HepG2 (cell line): Measurements from ENCODE around the gene PHACTR1. TPM values are rescaled to one million over a fixed set of nuclear protein-coding genes. Genes with fewer than 3 reads are reported as not detected.

Experiments used
- ATAC-seq: fragments of 200-7000 bp; cut with Tn5 transposase; 3 replicates; pipeline ENCODE4 v1.9.1; 2020; ENCODE audit warnings: mild to moderate bottlenecking, moderate library complexity
- BruUV-seq: library from RNA; stranded (reverse); fragments of 400-500 nt; replicated peaks from 2 replicates; lab custom pipeline; 2021; lab: Mats Ljungman, UMichigan
- CTCF ChIA-PET: fragments of 300-600 bp; formaldehyde crosslinking; extraction: SDS; loops from one replicate; lab custom pipeline; 2021; ENCODE audit warnings: low total read pairs, inconsistent platforms, low intra/inter-chr PET ratio; lab: Yijun Ruan, JAX
- POLR2A ChIA-PET: fragments of 350-600 bp; sonication (Branson Sonifier 250); formaldehyde crosslinking; loops from one replicate; lab custom pipeline; 2020; ENCODE audit warnings: antibody characterized with exemption, inconsistent platforms; lab: Yijun Ruan, JAX
- DNase-seq: peaks from one replicate; pipeline ENCODE4 v3.0.0-alpha.2; 2015; ENCODE audit warnings: low spot score
- FAIRE-seq: peaks from 3 replicates; lab custom pipeline; 2011; peaks lifted over from hg19 to GRCh38; lab: Jason Lieb, UNC
- H2AFZ ChIP-seq: one replicate; pipeline ENCODE4 v1.6.1; 2011; ENCODE audit warnings: low read length, inconsistent platforms
- H3K27ac ChIP-seq: fragments of 300-600 bp; 3 replicates; pipeline ENCODE4 v1.8.0; 2011; ENCODE audit warnings: mixed run types, mild to moderate bottlenecking, mixed read lengths, low read length, inconsistent platforms; ENCODE audit not compliant: insufficient read depth; ENCODE audit errors: extremely low read length
- H3K27me3 ChIP-seq, 2 experiments: fragments of 200-600 bp in 1 of 2; 2 replicates in 1 of 2; 3 replicates in 1 of 2; pipeline versions ENCODE4 v1.6.0 to v1.8.0; 2011; ENCODE audit warnings: low read length in 2 of 2, mild to moderate bottlenecking in 2 of 2, moderate library complexity in 2 of 2, inconsistent platforms in 1 of 2; ENCODE audit not compliant: insufficient read depth in 2 of 2, control insufficient read depth in 1 of 2
- H3K36me3 ChIP-seq, 2 experiments: fragments of 200-600 bp in 1 of 2; replicated peaks in 1 of 2; 2 replicates in 1 of 2; 3 replicates in 1 of 2; pipeline versions ENCODE4 v1.5.1 to v1.8.0; 2011; ENCODE audit warnings: low read length in 2 of 2, inconsistent platforms in 1 of 2; ENCODE audit not compliant: insufficient read depth in 2 of 2, control insufficient read depth in 1 of 2
- H3K4me1 ChIP-seq: 2 replicates; pipeline ENCODE4 v1.5.1; 2012; ENCODE audit warnings: low read length, inconsistent platforms; ENCODE audit not compliant: insufficient read depth
- H3K4me2 ChIP-seq: 2 replicates; pipeline ENCODE4 v1.6.0; 2011; ENCODE audit warnings: low read depth, low read length, inconsistent platforms
- H3K4me3 ChIP-seq, 3 experiments: fragments of 200-600 bp in 1 of 3; sonication (generic), shearing (Covaris generic) in 1 of 3; replicated peaks in 1 of 3; 2 replicates each; pipeline ENCODE4 v1.5.1; 2011 to 2016; ENCODE audit warnings: low read length in 3 of 3, inconsistent platforms in 2 of 3, low read depth in 2 of 3, mild to moderate bottlenecking in 2 of 3, control low read depth in 1 of 3, mixed read lengths in 1 of 3; ENCODE audit not compliant: insufficient read depth in 1 of 3
- H3K79me2 ChIP-seq: one replicate; pipeline ENCODE4 v1.6.1; 2011; ENCODE audit warnings: low read length, inconsistent platforms; ENCODE audit not compliant: insufficient read depth
- H3K9ac ChIP-seq: 2 replicates; pipeline ENCODE4 v1.6.0; 2011; ENCODE audit warnings: mild to moderate bottlenecking, low read depth, low read length, inconsistent platforms; ENCODE audit not compliant: insufficient read depth
- H3K9me3 ChIP-seq: 2 replicates; pipeline ENCODE4 v1.5.1; 2012; ENCODE audit warnings: mild to moderate bottlenecking, low read length
- H4K20me1 ChIP-seq: 2 replicates; pipeline ENCODE4 v1.6.0; 2011; ENCODE audit warnings: inconsistent platforms, mild to moderate bottlenecking, low read length, moderate library complexity; ENCODE audit not compliant: insufficient read depth
- EP300 ChIP-seq, 3 experiments: sonication (generic) in 1 of 3; formaldehyde crosslinking in 1 of 3; IDR thresholded peaks; 2 replicates each; pipeline versions ENCODE4 v1.5.1 to v1.6.1; 2011 to 2020; ENCODE audit warnings: low read depth in 2 of 3, low read length in 2 of 3, borderline replicate concordance in 1 of 3, improper control_type of control experiment in 1 of 3, mild to moderate bottlenecking in 1 of 3, missing genetic modification reagents in 1 of 3, moderate library complexity in 1 of 3
- IRF2 ChIP-seq: IDR thresholded peaks from 2 replicates; pipeline ENCODE4 v1.6.1; 2018; ENCODE audit warnings: missing genetic modification reagents, missing compliant biosample characterization
- MYNN ChIP-seq: sonication (generic); formaldehyde crosslinking; IDR thresholded peaks from 2 replicates; pipeline ENCODE4 v1.4.0; 2020; ENCODE audit warnings: mild to moderate bottlenecking, low read depth, missing genetic modification reagents
- POGZ ChIP-seq: sonication (generic); formaldehyde crosslinking; IDR thresholded peaks from 2 replicates; pipeline ENCODE4 v1.4.0; 2020; ENCODE audit warnings: mild to moderate bottlenecking, missing genetic modification reagents
- SIX4 ChIP-seq: sonication (generic); formaldehyde crosslinking; IDR thresholded peaks from 2 replicates; pipeline ENCODE4 v1.4.0; 2020; ENCODE audit warnings: missing genetic modification reagents
- TARDBP ChIP-seq: sonication (generic); formaldehyde crosslinking; IDR thresholded peaks from 2 replicates; pipeline ENCODE4 v1.8.0; 2022; ENCODE audit warnings: mild to moderate bottlenecking, missing genetic modification reagents
- ZFAT ChIP-seq: sonication (generic); formaldehyde crosslinking; conservative IDR thresholded peaks from 2 replicates; pipeline ENCODE4 v1.8.1; 2023; ENCODE audit warnings: missing genetic modification reagents, inconsistent platforms
- ZFP36 ChIP-seq: fragments of 150-350 bp; IDR thresholded peaks from 2 replicates; pipeline ENCODE4 v1.6.1; 2018; ENCODE audit warnings: borderline replicate concordance, low read length, low read depth; ENCODE audit not compliant: partially characterized antibody
- ZFP36L1 ChIP-seq: sonication (generic); formaldehyde crosslinking; IDR thresholded peaks from 2 replicates; pipeline ENCODE4 v1.8.0; 2022; ENCODE audit warnings: mild to moderate bottlenecking, missing genetic modification reagents, moderate library complexity
- ZKSCAN1 ChIP-seq: fragments of 150-350 bp; IDR thresholded peaks from 2 replicates; pipeline ENCODE4 v1.6.1; 2014; ENCODE audit warnings: low read length
- ZNF703 ChIP-seq: sonication (generic); formaldehyde crosslinking; IDR thresholded peaks from 2 replicates; pipeline ENCODE4 v1.5.1; 2020; ENCODE audit warnings: missing genetic modification reagents, mild to moderate bottlenecking, moderate library complexity, borderline replicate concordance
- WGBS: methylation state at CpG from one replicate; pipeline ENCODE4 v1.1.6; 2017; ENCODE audit warnings: low lambda C conversion rate; 5-methylcytosine and 5-hydroxymethylcytosine counted together
- in situ Hi-C: cut with HindIII; loops from 2 replicates; pipeline ENCODE4 v1.10.0; 2017; ENCODE audit warnings: low pct_unique_long_range_greater_than_20kb; ENCODE audit not compliant: extremely low pct_ligation_motif_present
- intact Hi-C: fragments of 100-400 bp; cut with micrococcal nuclease; formaldehyde crosslinking; loops from one replicate; pipeline ENCODE4 v1.10.0; 2022; ENCODE audit not compliant: unreplicated experiment
- polyA plus RNA-seq, 8 experiments: library from polyadenylated mRNA; depleted of rRNA in 3 of 8; stranded (reverse) in 7 of 8; unstranded in 1 of 8; fragments of >200 nt; fragmentation: Illumina TruSeq in 4 of 8; extraction: Trizol in 4 of 8; gene quantifications; 2 replicates each; pipeline versions ENCODE4 v1.2.1 to v1.2.3, GENCODE V29; 2011 to 2016; ENCODE audit warnings: low read depth in 4 of 8, missing spikeins in 1 of 8, mixed read lengths in 1 of 8; ENCODE audit not compliant: insufficient read depth in 1 of 8
- total RNA-seq, 5 experiments: library from RNA; depleted of rRNA; stranded (reverse); fragments of >200 nt; fragmentation: Illumina TruSeq; extraction: Trizol; gene quantifications; 2 replicates each; pipeline ENCODE4 v1.2.3, GENCODE V29; 2016; ENCODE audit warnings: low read depth in 1 of 5
- TF ChIP-seq, protein P1 (sequence below): sonication (generic); formaldehyde crosslinking; IDR thresholded peaks from 2 replicates; pipeline ENCODE4 v1.9.0; 2022; ENCODE audit warnings: low read depth, missing genetic modification reagents
- TF ChIP-seq, protein P2 (sequence below): sonication (generic); formaldehyde crosslinking; IDR thresholded peaks from 2 replicates; pipeline ENCODE4 v1.4.0; 2020; ENCODE audit warnings: missing genetic modification reagents, mild to moderate bottlenecking, borderline replicate concordance

PHACTR1 gene
- total and polyA plus RNA-seq, 2 of the 13 experiments (the other 11 are each of a cell fraction or from before 2014, with no cell fraction given): 0.09 TPM; not detected in 1

DNA sequence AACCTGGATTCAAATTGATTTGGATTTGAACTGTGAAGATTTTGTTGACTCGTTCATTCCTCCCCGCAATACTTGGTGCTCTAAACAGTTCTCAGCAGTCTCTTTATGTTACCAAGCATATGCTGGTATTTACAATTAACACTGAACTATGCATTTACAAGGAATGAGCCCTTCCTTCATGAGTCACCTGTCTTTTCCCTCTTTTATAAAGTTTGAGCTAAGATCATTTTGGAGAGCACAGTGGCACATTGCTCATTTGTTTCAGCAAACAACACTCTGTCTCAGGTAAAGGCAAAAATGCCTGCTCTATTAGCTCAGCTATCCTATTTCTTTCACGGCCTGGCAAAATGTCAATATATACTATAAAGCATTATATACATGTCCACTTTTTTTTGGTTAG lies 285.4 kb downstream of the PHACTR1 start (continued):
- no peak for TF ChIP-seq ZKSCAN1
- TF ChIP-seq SIX4 (CRISPR knock-in tag): no peak
- no peak for TF ChIP-seq TARDBP (CRISPR knock-in tag)
- TF ChIP-seq EP300 (IDR thresholded peaks at IDR 0.05; ENCODE audit: low read depth in 2 of 2, low read length in 2 of 2): no peak
- TF ChIP-seq EP300 (CRISPR knock-in tag; IDR thresholded peaks at IDR 0.05; ENCODE audit: borderline replicate concordance): no peak
- no peak for TF ChIP-seq ZFP36L1 (CRISPR knock-in tag)
- no peak for TF ChIP-seq ZFAT
- no peak for TF ChIP-seq IRF2 (CRISPR knock-in tag)
- TF ChIP-seq, all 625 proteins: peak for 0

DNA sequence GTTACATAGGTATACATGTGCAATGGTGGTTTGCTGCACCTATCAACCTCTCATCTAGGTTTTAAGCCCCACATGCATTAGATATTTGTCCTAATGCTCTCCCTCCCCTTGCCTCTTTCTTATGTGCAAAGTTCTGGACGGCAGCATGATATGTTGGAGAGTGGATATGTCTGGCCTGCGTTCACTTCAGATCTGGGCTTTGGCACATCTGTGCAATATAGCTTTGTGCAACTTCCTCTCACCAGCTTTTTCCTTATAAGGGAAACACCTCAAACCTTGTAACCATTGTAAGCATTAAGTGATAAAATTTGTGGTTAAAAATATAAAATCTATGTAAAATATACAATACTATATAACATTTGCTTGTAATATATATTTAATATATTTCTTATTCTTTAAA lies 288.0 kb downstream of the PHACTR1 start:
- TF ChIP-seq, protein P1, sequence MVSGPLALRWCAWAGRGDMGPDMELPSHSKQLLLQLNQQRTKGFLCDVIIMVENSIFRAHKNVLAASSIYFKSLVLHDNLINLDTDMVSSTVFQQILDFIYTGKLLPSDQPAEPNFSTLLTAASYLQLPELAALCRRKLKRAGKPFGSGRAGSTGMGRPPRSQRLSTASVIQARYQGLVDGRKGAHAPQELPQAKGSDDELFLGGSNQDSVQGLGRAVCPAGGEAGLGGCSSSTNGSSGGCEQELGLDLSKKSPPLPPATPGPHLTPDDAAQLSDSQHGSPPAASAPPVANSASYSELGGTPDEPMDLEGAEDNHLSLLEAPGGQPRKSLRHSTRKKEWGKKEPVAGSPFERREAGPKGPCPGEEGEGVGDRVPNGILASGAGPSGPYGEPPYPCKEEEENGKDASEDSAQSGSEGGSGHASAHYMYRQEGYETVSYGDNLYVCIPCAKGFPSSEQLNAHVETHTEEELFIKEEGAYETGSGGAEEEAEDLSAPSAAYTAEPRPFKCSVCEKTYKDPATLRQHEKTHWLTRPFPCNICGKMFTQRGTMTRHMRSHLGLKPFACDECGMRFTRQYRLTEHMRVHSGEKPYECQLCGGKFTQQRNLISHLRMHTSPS (CRISPR knock-in tag): no peak
- no peak for TF ChIP-seq ZNF703
- TF ChIP-seq ZFP36: no peak
- TF ChIP-seq MYNN (CRISPR knock-in tag): no peak
- TF ChIP-seq, protein P2, sequence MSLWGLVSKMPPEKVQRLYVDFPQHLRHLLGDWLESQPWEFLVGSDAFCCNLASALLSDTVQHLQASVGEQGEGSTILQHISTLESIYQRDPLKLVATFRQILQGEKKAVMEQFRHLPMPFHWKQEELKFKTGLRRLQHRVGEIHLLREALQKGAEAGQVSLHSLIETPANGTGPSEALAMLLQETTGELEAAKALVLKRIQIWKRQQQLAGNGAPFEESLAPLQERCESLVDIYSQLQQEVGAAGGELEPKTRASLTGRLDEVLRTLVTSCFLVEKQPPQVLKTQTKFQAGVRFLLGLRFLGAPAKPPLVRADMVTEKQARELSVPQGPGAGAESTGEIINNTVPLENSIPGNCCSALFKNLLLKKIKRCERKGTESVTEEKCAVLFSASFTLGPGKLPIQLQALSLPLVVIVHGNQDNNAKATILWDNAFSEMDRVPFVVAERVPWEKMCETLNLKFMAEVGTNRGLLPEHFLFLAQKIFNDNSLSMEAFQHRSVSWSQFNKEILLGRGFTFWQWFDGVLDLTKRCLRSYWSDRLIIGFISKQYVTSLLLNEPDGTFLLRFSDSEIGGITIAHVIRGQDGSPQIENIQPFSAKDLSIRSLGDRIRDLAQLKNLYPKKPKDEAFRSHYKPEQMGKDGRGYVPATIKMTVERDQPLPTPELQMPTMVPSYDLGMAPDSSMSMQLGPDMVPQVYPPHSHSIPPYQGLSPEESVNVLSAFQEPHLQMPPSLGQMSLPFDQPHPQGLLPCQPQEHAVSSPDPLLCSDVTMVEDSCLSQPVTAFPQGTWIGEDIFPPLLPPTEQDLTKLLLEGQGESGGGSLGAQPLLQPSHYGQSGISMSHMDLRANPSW (CRISPR knock-in tag): no peak
- TF ChIP-seq POGZ (CRISPR knock-in tag): no peak
- WGBS: 0% methylated on average over 2 of the region's 2 CpGs
- in situ Hi-C loops (no loop called here), intact Hi-C loops (no loop called here)
- H3K9ac ChIP-seq: no peak overlapping the region
- H2AFZ ChIP-seq: no peak overlapping the region
- no peak overlapping the region for H3K4me2 ChIP-seq
- no peak overlapping the region for H3K4me3 ChIP-seq
- no peaks in the 10 kb centered on the region for H3K4me1 ChIP-seq
- no peaks in the 10 kb centered on the region for H3K36me3 ChIP-seq
- ChIA-PET CTCF (no interaction called here), POLR2A (no interaction called here)
- no peak for ATAC-seq
- no peaks in the 10 kb centered on the region for H3K79me2 ChIP-seq
- no peaks in the 10 kb centered on the region for H4K20me1 ChIP-seq
- no TSS peak for BruUV-seq
- no peak for FAIRE-seq
- no peak overlapping the region for H3K27ac ChIP-seq
- no peaks in the 10 kb centered on the region for H3K9me3 ChIP-seq
- H3K27me3 ChIP-seq: peaks cover 0 to 12% of the 10 kb centered on the region in 2 experiments; a peak in 2 of 5 replicates
- DNase-seq: no peak
